GM15510 (cell line): ENCODE results near the gene LPA.
"Not testable (repeated sequence)": the region's sequence is repeated elsewhere in the genome, so short reads cannot be mapped to it uniquely, and the experiment has no call there.

Experiments
- POLR2A ChIP-seq: IDR thresholded peaks from 3 replicates; pipeline ENCODE4 v1.6.1; 2011; ENCODE audit warnings: borderline replicate concordance; ENCODE audit not compliant: insufficient read length; ENCODE audit errors: extremely low read depth

LPA gene

GRCh38 chr6:160664198-160664597 lies at the start of gene LPA:
LPA (minus strand) TSS chr6:160664275; CDS start chr6:160664214, 61 bp downstream.
- TF ChIP-seq POLR2A, result not testable (repeated sequence)

GRCh38 chr6:160701918-160702680 lies 38.0 kb upstream of the LPA start, which contains the start of gene PLG:
PLG (plus strand) TSS chr6:160702244; CDS start chr6:160702305, 61 bp downstream.
- TF ChIP-seq POLR2A, result not testable (repeated sequence)

GRCh38 chr6:160697826-160698225 lies 33.8 kb upstream of the LPA start:
- no peak for TF ChIP-seq POLR2A

DNA sequence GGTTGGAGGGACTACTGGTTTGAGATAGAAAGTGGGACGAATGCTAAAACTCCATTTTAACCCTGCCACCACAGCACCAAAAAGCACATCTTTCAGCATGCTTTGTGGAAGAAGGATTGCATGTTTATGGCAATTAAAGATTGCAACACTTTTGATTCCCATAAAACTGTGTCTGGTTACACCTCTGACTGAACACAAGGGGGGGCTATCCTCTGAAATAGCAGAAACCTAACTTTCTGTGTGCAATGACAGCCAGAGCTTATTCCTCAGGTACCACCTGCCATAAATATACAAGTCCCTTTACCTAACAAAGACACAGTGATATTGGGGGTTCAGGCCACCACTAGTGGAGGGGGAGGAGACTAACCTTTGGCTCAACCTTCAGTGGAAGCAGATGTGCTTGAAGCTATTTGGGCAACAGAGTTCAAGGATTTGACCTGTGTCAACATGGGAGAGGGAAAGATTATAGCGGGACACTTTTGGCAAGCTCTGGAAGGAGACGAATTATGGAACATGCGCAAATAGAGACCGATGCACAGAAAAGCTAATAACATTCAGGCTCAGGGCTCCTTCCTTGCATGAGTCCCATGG lies 28.4 kb upstream of the LPA start:
- TF ChIP-seq POLR2A, result no peak

DNA sequence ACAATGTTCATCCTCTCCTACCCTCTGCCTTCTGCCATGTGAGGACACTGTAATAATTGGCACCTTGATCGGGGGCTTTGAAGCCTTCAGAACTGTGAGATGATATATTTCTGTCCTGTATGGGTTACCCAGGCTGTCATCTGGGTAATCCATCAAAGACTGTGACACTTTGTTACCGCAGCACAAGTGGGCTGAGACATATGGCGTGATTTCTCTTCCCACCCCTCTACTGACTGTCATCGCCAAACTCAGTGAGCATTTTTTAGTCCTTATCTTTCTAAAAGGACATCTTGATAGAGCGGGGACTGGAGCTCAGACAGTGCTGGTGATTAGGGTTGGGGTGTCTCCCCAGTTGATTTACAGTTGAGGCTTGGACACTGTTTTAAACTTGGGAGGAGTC lies 27.5 kb upstream of the LPA start:
- no peak for TF ChIP-seq POLR2A

DNA sequence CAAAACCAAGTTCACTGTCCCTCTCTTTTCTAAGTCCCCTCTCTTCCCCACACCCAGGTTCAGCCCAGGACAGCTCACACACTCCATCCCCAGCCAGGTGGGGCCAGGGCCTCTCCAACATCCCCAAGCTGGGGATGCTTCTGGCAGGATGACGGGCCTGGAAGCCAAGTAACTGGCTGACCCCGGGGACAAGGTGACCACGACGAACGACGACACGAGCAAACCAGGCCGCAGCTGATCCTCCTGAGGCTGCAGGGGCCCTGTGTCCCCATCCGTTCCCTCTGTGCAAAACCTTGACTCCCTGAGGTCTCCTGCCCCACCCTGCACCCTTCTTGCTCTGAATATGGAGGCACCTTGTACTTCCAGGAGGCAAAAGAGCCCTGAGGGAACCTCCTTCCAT lies 26.4 kb upstream of the LPA start:
- no peak for TF ChIP-seq POLR2A

GRCh38 chr6:160685762-160686450 lies 21.8 kb upstream of the LPA start:
- no peak for TF ChIP-seq POLR2A

DNA sequence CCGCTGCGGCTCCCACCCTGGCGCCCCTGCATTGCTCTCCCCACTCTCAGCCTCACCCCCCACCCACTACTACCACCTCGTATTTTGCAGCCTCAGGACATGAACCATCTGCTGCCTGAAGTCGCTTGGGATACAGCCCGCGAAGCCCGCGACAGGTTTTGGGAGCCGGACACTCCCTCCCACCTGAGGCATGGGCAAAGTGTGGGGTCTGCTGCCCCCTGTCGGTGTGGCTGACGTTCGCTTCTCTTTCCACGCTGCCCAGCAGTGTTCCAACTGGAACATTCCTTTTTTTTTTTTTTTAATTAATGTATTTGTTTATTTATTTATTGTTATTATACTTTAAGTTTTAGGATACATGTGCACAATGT lies 15.3 kb upstream of the LPA start:
- no peak for TF ChIP-seq POLR2A

GRCh38 chr6:160678744-160679401 lies 14.8 kb upstream of the LPA start:
- TF ChIP-seq POLR2A, result no peak

DNA sequence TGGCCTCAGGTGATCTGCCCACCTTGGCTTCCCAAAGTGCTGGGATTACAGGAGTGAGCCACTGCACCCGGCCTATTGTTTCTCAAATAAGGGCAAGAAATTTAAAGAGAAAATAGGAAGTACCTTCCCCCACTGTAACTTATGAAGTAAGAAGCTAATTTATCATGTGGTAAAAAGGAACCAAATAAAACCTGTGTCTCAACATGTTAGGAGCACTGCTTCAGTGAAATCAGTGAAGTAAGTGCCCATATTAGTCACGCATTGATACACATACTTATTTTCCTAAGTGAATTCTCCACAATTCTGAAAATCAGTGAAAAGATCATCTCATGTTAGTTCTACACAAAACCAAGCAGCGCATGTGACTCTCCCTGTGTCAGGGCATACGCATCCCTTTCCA lies 14.2 kb upstream of the LPA start:
- no peak for TF ChIP-seq POLR2A

DNA sequence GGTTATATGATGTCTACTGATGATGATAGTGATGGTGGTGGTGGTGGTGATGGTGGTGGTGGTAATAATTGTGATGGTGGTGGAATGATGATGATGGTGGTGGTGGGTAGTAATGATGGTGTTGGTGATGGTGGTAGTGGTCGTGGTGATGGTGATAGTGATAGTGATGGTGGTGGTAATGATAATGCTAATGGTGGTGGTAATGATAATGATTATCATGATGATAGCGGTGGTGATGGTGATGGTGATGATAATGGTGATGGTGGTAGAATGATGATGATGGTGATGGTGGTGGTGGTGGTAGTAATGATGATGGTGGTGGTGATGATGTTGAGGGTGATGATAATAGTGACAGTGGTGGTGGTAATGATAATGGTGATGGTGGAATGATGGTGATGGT lies 4.5 kb upstream of the LPA start:
- TF ChIP-seq POLR2A, result no peak

DNA sequence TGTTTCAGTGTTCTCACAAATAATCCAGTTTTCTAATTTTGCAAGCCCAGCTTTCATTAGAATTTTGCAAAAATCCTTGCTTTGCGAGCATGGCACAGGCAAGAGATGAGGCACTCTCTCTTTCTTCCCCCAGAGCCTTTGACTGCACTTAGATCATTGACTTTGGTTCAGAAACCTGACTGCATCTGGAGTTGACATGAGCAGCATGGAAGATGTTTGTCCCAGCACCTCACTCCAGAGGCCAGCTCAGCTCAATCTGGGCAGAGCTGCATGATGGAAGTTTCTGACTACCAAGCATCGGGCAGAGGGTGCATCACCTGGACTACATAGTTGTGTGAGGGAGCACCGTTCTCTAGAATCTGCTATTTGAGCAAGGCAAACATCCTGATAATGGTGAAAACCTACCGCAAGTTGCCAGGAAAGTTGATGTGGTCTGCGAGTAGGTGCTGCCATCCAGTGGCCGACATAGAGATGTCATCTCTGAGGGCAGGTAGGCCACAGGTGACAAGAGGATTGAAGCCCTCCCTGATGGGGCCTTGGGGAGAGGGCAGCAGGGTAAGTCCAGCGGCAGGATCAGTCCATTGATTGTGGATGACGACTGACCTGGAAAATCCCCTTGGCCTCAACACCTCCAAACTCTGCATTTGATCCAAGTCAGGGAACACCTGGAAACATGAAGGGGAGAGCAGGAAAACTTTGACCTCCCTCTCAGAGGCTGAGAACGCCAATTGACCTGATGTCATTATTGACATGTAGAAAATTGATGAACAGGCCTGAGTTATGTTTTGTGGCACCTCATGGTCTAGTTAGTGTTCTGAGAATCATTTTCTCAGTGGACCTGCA lies 3.8 kb upstream of the LPA start:
- TF ChIP-seq POLR2A, result no peak

DNA sequence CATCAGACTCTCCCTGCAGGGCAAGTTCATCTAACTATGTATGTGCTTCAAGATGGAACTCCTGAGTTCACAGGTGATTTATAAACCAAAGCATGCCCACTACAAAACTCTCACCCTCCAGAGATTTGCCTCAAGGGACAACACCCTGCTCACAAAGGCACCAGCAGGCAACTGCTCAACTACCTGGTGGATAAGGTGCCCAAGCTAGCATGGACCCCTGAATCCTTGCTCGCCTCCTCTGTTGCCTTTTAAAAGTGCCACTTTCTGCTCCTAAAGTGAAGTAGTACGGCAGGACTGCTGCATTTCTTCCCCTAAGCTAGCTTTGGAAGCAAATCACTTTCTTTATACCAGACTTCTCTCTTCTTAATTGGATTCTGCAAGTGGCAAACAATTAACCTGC lies 1.2 kb downstream of the LPA start:
- TF ChIP-seq POLR2A, result no peak

- no peak for TF ChIP-seq POLR2A
These were observed 1.6 kb downstream of the LPA start for GRCh38 chr6:160662429-160662828.
